GM21390 (cell line): ENCODE data around the gene LAMA5.

Experiments
- ATAC-seq: cut with Tn5 transposase; IDR thresholded peaks from one replicate; pipeline ENCODE4 v1.9.1; 2021; ENCODE audit not compliant: unreplicated experiment

Gene LAMA5

DNA sequence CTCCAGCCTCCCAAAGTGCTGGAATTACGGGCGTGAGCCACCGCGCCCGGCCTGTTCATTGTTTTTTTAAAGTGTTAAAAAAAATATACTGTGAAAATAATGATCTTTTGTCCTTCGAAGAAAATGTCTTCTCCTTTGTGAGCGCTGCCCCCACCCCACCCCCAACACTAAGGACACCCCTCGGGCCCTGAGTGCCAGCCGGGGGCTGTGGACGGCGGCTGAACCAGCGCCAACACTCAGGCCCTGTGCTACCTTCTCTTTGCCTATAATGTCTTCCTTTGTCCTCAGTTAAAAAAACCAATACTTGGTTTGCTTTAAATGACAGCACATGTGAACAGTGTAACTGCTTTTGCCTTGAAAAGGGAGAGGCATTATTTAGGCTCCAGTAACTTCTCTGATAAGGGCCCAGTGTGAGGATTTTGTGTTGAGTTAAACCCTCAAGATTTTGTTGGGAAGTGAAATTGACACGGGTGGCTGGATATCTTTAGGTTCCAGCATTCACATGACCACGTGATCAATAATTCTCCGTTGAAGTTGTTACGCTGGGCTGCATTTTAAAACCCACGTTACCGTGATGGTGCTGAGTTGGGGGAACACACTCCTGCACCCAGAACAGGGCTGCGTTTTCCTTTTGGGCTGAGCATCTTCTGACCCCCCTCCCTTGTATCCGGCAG lies 73.9 kb downstream of the LAMA5 start:
- ATAC-seq = no peak

- ATAC-seq = no peak
Measured at GRCh38 chr20:62292108-62292507, 75.0 kb downstream of the LAMA5 start.

DNA sequence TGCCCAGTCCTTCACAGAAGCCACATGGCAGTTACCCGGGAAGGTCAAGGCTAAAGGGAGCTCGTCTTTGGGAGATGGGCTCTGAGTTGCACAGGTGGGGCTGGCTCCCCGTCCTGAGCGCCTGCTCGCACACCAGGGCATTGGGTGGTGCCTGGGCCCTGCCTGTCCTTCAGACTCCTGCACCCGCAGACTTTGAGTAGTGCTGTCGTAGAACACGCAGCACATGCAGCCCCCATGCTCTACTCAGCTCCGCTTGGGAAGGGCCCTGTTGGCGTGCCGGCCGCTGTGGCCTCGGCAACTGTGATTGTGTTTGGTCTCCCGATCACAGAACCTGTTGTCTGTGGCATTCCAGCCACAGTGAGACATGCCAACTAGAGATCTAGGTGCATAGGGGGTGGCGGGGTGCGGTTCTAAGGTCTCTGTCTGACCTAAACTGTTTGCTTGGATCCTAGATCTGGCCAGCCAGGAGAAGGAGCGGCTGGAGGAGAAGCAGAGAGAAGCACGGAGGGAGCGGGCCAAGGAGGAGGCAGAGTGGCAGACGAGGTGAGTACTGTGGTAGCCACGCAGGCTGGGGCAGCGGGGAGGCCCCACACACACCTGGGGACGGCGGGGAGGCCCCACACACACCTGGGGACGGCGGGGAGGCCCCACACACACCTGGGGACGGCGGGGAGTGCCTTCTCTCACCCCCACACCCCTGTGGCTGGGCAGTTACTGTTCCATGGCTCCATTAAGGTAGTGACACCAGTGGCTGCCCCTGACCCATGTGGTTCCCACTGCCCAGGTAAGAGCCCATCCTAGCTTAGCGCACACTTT lies 75.7 kb downstream of the LAMA5 start:
- ATAC-seq = no peak

DNA sequence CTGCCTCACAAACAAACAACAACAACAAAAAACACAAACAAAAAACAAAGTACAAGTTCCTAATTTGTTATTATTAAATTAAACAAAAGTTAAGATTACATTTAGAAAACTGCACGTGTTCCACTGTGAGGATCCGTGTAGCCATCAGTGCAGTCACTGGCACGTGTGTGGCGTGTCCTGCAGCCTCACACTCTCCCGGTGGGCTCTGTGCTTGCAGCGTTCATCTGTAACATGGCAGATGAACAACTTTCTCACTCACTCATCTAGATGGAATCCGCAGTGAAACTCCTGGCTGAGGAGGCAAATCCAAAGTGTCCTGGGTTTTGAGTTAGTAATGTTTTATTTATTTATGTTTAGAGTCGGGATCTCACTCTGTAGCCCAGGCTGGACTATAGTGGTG lies 77.2 kb downstream of the LAMA5 start:
- no peak for ATAC-seq

GRCh38 chr20:62289131-62289530 lies 78.0 kb downstream of the LAMA5 start:
- ATAC-seq = no peak

DNA sequence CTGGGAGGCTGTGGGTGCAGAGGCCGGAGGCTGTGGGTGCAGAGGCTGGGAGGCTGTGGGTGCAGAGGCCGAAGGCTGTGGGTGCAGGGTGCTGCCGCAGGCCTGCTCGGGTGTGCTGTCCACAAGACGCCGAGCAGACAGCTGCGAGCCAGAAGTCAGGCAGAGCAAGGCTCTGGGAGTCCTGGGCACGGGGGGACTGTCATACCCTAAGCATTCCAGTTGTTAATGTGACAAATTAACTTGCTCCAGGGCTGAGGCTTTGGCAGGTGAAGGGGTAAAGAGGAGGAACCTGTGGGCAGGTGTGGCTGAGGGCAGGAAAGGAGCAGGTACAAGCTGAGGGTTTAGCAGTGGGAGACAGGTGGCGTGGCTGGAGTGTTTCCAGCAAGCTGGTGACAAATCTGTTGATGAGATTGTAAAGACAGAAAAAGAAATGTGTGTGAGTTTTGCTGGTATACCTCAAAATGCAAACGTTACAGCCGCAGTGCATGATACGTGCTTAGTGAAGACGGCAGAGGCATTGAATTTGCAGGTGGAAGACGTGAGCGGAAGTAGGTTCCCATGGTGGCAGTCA lies 78.5 kb downstream of the LAMA5 start:
- ATAC-seq = no peak

- ATAC-seq = no peak
Measured at GRCh38 chr20:62287759-62288534, 79.2 kb downstream of the LAMA5 start.

- no peak for ATAC-seq
Measured at GRCh38 chr20:62287129-62287528, 80.0 kb downstream of the LAMA5 start.

- no peak for ATAC-seq
Measured at GRCh38 chr20:62286493-62287064, 80.5 kb downstream of the LAMA5 start.

DNA sequence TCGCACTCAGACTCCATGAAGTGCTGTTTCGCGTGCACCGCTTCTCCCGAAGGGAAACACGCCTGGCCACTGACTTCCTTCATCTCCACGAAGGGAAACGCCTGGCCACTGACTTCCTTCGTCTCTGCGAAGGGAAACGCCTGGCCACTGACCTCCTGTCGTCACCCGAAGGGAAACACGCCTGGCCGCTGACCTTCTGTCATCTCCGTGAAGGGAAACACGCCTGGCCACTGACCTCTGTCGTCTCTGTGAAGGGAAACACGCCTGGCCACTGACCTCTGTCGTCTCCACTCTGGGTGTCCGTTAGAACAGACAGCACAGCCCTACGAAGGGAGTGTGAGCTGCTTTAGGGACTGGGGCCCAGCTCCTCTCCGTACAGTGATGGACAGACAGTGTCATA lies 81.4 kb downstream of the LAMA5 start:
- ATAC-seq = no peak

DNA sequence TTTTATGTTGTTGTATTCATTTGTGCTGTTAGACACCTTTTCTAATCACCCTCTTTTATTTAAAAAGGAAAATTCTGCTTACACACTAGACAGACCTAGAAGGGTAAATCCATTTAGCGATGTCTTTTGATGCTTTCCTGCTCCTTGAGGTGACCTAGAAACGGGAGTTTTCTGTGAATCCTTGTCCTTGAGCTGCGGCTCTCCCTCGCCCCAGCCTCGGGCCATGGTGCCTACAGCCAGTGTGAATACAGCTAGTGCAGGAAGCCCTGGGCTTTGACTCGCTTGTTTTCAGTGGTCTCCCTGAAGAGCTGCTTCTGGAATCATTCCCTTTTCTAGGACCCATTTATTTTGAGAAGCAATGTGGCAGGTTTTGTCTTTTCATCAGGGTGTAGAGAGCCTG lies 82.0 kb downstream of the LAMA5 start:
- ATAC-seq = no peak

DNA sequence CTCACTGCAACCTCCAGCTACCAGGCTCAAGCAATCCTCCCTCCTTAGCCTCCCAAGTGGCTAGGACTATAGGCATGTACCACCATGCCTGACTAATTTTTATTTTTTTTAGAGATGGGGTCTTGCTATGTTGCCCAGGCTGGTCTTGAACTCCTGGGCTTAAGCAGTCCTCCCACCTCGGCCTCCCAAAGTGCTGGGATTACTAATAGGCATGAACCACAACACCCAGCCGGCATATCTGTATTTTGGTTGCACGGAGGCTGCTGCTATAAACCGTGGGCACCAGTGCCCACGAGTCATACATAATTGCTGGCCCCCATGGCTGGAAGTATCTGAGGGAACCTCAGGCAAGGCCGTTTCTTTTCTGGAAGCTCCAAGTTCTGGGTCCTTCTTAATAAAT lies 82.7 kb downstream of the LAMA5 start:
- ATAC-seq = no peak

GRCh38 chr20:62282877-62283503 lies 84.1 kb downstream of the LAMA5 start:
- no peak for ATAC-seq

DNA sequence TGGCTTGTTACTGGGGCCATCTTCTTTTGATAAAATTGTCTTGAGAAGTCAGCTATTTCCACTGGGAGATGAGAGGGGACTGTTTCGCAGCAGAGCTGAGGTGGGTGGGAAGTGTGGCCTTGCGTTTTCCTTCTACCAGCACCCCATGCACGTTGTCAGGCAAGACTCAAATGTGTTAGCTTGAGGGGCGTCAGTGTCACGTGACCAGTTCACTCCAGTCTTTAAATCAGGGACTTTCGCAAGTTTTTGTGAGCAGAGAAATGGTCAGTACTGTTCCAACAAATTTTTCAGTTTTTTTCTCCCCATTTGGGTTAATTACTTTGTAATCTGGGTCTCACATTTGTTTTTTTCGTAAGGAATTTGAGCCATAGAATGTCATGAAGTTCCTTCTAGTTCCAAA lies 85.0 kb downstream of the LAMA5 start:
- no peak for ATAC-seq

DNA sequence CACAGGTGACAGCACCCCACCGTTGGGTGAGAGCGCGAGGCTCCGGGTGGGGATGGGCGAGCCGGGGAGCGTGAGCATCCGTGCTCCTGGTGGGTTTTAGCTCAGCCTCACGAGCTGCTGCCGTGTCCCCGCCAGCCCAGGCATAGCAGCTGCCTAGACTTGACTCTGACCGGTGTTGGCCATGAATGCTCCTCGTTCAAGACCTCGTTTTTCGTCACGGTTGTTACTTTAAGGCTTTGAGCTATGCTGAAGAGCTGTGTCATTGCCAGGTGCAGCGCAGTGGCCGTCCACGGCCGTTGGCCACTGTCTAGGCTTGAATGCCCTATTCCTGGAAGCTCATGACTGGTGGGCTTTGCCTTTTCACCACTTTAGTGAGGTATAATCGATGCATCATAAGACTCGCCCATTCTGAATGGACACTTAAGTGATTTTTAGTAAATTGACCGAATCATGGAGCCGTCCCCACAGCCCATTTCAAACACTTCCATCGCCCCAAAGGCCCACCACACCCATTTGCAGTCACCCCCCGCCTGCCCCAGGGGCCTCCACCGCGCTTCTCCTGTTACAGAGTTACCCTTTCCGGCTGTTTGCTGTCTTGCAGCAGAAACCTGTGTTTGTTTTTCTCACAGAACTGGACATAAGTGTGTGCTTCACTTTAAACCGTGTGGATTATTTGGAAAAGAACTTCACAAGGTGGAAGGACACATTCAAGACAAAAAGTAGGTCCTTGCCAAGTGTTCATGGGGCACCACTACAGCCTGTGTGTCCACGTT lies 85.8 kb downstream of the LAMA5 start:
- ATAC-seq = no peak

- no peak for ATAC-seq
Measured at GRCh38 chr20:62280303-62280702, 86.8 kb downstream of the LAMA5 start.

DNA sequence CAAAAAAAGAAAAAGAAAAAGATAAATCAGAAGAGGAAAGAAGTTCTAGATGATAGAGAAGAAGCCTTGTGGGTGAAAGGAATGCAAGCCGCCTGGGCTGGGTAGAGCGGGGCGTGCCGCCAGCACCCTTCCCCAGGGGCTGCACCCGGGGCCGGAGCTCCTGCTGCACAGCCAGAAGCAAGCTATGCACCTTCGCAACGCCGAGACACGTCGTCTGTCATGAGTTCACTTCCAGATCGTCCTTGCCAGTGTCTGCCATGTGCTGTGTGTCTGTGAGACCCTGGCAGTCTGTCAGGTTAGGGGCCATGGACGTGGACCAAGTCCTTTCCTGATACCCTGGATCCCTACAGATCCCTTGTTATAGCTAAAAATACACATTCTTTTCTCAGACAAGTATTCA lies 89.9 kb downstream of the LAMA5 start:
- no peak for ATAC-seq

GRCh38 chr20:62276439-62276838 lies 90.7 kb downstream of the LAMA5 start:
- no peak for ATAC-seq

- no peak for ATAC-seq
Measured at GRCh38 chr20:62275219-62275618, 91.9 kb downstream of the LAMA5 start.
